Midbrain (tissue), 1 donor: ENCODE results near the gene RAB18.
"Not testable (repeated sequence)": the region's sequence is repeated elsewhere in the genome, so short reads cannot be mapped to it uniquely, and the experiment has no call there.

Experiments
- DNase-seq: peaks from one replicate; lab custom pipeline; 2025; lab: John Stamatoyannopoulos, UW

The RAB18 gene

DNA sequence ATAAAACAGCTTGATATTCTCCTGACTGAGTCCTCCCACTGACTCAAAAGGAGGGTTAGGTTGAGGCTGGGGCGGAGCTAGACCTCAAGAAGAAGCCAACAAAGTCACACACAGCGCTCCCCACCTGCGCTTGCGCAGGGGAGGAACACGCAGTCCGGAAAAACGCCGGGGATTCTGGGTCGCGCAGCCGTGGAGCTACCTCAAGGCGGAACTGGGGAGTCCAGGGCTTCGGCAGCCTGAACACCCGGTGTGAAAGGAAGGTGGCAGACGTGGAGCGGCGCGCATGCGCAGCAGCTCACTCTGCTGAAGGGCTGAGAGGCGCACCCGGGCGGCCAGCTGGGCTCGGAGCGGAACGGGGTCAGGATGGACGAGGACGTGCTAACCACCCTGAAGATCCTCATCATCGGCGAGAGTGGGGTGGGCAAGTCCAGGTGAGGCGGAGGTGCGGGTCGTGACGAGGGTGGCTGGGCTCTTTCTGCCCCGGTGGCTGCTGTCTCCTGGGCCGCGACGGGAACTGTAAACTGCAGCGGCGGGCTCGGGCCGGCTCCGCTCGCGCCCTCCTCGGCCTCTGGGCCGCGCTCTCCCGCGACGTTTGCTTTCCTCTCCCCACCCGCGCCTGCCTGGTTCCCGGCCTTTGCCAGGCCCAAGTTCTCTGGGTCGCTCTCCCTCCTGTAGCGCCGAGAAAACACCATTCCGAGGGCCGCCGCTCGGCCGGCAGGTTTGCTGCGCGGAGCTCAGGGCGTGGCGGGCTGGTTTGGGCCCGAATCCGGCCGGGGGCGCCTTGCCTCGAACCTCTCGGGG, at the start of gene RAB18:
RAB18 (plus strand) TSS at position 298 of the 801 bp plus-strand sequence; CDS start at position 364, 66 bp downstream.
- DNase-seq, result peak; percentile 97

DNA sequence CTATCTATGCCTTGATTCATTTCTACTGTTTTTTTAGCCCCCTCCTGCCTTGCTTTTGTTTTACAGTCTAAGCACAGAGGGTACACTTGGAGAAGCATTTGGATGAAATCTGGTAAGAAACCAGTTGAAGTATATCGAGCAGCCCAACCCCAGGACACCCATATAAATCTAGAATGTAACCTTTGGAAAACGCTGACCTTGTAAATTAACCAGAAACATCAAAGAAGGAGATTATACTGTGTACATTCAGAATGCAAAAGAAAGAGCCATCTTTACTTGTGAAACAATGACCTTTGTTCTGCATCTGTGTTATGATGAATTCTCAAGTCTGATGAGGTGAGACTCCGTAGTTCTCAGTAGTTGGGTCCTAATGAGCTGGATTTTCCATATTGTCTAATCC, 49.3 kb upstream of the RAB18 start:
- DNase-seq, result no peak

DNA sequence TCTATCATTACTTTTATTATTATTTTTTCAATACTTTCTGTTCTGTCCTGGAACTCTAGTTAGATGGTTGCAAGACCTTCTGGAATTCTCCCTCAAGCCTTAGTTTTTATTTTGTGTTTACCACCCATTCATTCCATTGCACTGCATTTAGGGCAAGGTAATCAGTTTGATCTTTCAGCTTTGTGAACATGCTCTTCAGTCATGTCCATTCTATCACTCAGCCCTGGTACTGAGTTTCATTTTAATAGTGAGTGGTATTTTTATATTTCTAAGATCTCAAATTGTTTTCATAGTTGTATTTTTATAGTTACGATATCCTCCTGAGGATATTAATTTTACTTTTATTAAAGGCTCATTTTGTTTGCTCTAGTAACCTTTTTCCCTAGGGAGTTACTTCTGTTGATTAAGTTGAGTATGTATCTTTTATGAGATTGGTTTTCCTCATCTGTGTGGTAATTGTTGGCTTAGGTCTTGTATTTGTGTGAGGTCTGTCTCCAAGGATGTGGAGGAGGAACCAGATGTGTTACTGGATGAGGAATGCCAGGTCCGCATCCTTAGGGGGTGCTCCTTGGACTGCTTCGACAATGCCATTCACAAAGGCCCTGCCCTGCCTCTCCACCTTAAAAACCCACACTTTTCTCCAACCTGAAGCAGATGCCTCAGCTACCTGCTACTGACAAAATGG, 46.7 kb upstream of the RAB18 start:
- no peak for DNase-seq

DNA sequence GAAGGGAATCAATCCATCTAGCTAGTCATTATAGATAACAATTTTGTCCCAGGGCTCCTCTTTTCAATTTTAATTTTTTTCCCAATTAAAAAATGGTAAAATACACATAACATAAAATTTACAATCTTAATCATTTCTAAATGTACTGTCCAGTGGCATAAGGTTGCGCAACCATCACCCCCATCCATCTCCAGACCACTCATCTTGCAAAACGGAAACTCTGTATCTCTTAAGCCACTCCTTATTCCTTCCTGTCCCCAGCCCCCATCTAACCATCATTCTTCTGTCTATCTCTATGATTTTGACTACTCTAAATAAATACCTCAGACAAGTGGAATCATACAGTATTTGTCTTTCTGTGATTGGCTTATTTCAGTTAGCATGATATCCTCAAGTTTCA, 46.1 kb upstream of the RAB18 start:
- no peak for DNase-seq

DNA sequence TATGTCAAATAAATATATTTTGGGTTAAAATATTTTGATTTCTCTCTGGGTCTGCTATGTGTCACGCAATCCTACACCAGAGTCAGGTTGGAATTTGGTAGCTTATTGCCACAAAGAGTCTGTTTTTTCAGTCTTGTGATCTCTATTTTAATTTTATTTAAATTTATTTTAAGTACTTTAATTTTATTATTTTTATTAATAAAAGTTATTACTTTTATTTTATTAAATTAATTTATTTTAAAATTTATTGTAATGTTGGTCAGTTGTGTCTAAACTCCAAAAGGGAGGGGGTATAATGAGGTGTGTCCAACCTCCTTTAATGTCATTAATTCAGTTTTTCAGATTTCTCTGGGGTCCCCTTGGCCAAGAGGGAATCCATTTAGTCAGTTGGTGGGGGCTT, 42.8 kb upstream of the RAB18 start:
- no peak for DNase-seq

DNA sequence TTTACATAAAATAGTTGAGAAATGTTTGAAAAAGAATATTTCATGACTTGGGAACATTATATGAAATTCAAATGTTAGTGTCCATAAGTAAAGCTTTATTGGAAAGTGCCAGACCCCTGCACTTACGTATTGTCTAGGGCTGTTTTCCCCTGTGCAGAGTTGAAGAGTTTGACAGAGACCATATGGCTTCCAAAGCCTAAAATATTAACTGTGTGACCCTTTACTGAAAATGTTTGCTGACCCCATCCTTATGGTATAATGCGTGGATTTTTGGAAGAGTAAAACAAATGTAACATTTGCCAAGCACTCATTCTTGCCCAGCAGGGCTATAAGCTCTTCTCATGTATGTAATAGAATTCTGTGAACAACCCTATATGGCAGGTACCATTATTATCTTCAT, 40.1 kb upstream of the RAB18 start:
- DNase-seq, result no peak

DNA sequence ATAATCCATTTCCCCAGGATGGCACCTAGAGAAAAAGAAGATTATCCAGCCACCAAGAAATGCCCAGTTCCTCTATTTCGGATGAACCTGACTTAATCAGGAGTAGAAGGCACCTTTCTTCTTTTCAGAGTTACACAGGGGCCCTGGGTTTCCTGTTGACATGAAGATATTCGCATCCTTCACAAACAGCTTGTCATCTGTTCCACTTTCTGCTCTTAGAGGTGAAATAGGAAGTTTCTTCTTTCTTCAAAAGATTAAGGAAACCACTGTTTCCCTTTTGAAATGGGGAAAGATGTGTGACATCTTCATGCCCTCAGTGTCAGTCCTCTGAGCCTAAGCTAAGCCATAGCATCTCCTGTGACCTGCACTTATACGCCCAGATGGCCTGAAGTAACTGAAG, 39.1 kb upstream of the RAB18 start:
- no peak for DNase-seq

DNA sequence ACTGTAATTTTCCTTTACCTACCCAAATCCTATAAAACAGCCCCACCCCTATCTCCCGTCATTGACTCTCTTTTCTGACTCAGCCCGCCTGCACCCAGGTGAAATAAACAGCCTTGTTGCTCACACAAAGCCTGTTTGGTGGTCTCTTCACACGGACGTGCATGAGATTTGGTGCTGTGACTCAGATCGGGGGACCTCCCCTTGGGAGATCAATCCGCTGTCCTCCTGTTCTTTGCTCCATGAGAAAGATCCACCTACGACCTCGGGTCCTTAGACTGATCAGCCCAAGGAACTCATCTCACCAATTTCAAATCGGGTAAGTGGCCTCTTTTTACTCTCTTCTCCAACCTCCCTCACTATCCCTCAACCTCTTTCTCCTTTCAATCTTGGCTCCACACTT, 38.5 kb upstream of the RAB18 start:
- not testable (repeated sequence) for DNase-seq

DNA sequence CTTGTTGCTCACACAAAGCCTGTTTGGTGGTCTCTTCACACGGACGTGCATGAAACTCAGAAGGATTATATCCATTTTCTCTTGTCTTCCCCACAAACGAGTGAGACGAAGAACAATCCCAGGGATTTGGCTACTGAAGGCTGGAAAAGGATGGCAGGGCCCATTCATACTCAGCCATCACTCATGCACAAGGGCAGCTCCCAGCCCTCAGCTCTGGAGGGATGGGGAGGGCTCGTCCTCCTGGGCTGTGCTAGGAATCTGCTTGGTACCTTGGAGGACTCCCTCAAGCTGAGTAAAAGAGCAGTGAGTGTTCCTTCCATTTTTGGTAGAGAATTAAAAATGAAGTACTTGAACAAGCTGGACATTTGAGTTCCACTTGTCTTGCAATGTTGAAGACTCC, 33.2 kb upstream of the RAB18 start:
- DNase-seq, result no peak

DNA sequence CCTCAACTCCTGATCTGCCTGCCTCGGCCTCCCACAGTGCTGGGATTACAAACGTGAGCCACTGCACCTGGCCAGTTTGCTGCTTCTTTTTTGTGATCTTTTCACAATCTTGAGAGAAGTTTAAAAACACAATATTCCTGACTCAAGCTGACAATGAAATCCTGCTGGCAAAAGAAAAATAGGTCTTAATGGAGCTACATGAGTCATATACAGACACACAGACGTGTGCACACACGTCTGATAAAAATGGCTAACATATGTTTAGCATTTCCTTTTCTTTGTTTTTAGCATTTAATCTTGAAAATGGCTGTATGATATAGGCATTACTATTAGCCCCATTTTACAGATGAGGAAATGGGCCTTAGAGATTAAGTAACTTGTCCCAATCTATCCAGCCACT, 29.4 kb upstream of the RAB18 start:
- no peak for DNase-seq

DNA sequence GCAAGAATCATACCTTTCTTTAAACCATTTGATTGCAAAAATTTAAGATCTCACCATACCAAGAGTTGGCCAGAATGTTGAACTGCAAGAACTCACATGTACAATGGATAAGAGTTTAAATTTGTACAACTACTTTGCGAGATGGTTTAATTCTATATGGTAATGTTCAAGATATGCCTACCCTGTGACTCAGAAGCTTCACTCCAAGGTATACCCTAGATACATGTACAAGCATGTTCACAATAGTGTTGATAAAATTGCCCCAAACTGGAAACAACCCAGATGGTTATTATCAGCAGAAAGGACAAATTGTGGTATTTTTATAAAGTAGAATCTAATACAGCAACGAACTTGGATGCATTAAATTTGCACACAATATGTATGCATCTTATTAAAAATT, 25.1 kb upstream of the RAB18 start:
- no peak for DNase-seq

DNA sequence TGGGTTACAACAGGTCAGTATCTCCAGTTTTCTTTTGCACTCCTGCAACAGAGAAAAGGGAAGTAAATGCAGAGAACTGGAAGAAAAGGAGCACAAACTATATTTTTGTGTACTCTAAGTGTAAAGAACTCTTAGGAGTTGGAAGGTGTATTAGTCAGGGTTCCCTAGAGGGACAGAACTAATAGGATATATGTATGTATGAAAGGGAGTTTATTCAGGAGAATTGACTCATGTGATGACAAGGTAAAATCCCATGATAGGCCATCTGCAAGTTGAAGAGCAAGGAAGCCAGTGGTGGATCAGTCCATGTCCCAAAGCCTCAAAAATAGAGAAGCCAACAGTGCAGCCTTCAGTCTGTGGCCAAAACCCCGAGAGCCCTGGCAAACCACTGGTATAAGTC, 22.6 kb upstream of the RAB18 start:
- no peak for DNase-seq

DNA sequence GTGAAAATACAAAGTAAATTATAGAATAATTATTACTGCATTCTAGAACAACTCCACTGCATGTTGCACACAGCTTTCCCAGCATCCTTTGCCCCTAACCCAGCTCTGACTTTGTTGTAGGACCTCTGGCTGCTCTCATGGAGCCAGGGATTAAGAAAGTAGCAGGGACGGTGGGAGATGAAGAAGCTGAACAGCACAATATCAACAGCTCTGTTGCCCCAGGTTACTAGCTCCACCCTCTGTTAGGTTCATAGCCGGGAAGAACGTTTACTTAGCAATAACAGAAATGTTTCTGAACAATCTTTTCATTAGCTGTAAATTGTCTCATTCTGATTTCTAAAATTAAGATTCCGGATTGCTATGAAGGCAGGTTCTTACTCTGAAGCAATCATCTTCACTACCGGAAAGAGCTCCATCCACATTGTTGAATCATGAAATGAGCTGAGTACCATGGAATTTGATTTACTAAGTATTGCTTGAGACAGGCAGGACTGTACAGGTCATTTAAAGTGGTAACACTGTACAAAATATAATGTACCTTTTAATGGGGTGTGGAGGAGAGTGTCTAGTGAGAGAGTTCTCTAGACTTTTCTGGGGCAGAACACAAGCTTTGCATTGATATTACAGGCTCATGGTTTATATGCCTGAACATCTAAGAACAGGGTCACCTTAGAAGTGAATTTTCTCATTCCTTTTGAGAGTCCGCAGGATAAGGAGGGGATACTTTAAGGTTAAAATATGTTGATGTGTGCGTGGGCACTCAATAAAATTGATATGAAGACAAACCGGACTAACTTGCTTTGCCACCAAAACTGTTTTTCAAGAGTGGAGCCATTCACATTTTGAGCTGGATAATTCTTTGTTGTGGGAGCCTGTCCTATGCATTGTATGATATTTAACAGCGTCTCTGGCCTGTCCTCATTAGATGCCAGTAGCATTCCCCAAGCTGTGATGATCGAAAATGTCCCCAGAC, 20.8 kb upstream of the RAB18 start:
- DNase-seq, result no peak

DNA sequence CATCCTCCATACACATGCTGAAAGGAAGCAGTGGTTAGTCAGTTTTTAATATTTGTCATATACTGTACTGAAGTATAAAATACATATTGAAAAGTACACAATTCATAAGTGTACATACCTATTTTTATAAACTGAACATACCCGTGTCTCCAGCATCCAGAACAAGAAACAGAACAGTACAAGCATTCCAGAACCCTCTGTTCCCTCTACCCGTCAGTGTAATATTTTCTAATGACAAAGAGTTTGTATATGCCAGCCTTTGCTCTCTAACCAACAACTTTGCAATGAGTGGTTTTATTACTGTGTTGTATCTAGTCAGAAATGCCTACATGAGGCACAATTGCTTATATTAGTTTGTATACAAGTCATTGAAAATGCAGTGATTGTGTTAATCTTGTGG, 18.7 kb upstream of the RAB18 start:
- no peak for DNase-seq

DNA sequence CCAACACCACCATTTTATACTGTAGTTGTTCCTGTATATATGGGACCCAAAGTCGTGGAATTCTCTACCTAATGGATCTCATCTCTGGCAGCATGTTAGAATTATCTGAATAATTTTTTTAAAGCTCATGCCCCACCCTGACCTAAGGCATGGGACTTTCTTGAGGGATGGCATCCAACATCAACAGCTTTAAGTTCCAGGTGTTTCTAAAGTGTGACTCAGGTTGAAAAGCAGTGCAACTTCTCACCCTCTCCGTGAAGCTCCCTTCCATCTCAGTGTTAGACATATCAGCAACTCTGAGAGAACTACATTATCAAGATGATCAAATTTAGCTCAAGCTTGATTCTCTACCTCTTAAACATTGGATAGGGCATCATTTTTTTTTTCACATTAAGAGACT, 18.1 kb upstream of the RAB18 start:
- no peak for DNase-seq

DNA sequence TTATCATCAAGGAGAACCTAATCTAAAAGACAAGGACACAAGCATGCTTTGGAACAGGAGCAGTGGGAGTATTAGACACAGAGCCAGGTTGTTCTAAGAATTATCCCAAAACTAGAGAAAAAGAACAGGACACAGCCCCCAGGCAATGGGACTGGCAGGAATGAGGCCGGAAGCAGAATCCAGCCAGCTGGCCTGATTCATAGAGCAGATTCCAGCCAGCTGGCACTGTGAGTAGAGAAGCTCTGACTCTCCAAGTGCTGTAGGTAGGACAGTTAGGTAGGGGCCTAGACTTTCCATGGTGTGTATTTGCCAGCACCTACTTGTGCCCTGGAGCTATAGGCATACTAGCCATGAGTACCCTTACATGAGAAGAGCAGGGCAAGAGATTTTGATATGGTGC, 13.3 kb upstream of the RAB18 start:
- DNase-seq, result no peak

DNA sequence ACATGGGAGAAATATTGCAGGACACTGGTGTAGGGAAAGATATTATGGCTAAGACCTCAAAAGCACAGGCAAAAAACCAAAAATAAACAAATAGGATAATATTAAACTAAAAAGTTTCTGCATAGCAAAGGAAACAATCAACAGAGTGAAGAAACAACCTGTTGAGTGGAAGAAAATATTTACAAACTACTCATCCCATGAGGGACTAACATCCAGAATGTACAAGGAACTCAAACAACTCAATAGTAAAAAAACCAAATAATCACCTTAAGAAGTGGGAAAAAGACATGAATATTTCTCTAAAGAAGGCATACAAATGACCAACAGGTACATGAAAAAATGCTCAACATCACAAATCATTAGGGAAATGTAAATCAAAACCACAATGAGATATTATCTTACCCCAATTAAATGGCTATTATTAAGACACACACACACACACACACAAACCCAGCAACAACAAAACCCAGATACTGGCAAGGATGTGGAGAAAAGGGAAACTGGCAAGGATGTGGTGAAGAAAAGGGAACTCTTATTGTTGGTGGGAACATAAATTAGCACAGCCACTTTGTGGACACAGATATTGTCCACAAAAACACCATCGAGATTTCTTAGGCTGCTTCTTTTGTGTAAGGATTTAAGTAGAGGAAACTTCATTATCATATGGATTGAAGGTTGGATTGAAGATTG, 9.8 kb upstream of the RAB18 start:
- DNase-seq, result no peak

DNA sequence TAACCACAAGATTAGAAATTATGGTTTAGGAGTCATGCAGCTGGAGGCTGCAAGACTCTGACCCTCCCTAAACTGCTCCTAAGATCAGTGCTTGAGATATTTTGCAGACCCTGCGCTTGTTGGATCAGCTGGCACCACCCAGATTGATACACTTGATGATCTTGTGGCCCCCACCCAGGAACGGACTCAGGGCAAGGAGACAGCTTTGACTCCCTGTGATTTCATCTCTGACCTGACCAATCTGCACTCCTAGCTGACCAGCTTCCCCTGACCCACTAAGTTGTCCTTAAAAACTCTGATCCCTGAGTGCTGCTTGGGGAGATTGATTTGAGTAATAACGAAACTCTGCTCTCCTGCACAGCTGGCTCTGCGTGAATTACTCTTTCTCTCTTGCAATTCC, 8.0 kb upstream of the RAB18 start:
- DNase-seq, result no peak

DNA sequence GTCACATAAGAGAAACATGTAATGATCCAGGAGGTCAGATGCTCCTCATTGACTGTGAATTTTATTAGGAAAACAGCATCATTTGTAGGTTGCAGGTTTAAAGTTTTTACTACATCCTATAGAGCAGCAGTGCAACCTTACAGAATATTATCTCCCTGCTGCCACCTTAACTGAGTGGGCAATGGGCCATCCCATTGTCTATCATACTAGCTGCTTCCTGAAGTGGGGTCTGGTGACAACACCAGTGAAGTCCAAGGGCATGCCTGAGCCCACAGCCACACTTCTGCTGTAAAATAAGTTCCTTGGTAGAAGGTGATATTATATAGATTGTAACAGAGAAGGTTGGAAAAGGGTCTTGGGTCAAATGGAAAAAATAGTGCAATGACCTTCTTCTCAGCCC, 4.0 kb upstream of the RAB18 start:
- no peak for DNase-seq

DNA sequence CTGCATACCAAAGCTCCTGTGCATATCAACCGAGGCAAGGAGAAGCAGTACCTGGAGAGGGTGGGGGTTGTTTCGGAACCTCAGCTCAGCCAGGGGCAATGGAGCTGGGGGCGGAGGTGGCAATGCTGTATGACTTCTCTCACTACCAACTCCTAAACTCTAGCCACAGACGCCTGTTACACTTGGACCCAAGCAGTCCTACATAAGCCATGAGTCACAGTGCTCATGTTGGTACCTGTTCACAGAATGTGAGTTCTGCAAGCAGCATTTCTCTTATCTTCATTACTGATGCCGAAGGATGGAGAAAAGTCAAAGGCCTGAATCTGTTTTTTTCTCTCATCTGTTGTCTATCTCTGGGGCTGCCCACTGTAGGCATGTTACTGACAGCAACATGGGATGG, 3.2 kb upstream of the RAB18 start:
- DNase-seq, result no peak

DNA sequence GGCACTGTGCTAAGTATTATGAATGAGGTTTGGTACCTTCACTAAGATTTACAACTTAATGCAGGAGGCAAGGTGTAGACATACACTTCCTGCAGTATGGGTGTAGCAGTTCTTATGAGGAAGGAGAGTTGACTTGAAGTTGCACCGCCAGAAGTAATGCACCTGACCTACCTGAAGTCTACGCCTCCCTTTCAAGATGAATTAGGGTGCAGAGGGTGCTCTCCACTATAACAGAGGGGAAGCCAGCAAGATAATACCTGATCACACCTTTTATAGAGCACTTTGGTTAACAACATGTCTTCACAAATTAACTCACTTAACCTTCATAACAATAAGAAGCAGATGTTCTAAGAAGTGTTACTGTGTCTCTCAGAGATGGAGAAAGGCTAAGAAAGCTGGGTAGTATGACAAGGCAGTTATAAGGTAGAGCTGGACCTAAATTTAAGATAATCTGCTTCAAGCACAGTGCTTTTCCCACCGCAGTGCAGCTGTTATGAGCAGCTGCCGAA, 552 bp upstream of the RAB18 start:
- no peak for DNase-seq
